ENCODE measurements around the gene CACNA1S.

CACNA1S gene

GRCh38 chr1:201061049-201061448, 51.2 kb downstream of the CACNA1S start:
- no peak overlapping the region for H3K4me3 ChIP-seq (ENCODE audit: low read depth, low read length)
- no peak for TF ChIP-seq CTCF (IDR thresholded peaks at IDR 0.05; ENCODE audit: borderline replicate concordance, insufficient read depth, low read depth, low read length)

- no peak overlapping the region for H3K4me3 ChIP-seq (ENCODE audit: low read depth, low read length)
- no peak for TF ChIP-seq CTCF (IDR thresholded peaks at IDR 0.05; ENCODE audit: borderline replicate concordance, insufficient read depth, low read depth, low read length)
These were observed 51.6 kb downstream of the CACNA1S start for GRCh38 chr1:201060586-201060985.

GRCh38 chr1:201059871-201060555, 52.2 kb downstream of the CACNA1S start:
- no peak for TF ChIP-seq CTCF (IDR thresholded peaks at IDR 0.05; ENCODE audit: borderline replicate concordance, insufficient read depth, low read depth, low read length)
- no peak overlapping the region for H3K4me3 ChIP-seq (ENCODE audit: low read depth, low read length)

- no peak for TF ChIP-seq CTCF (IDR thresholded peaks at IDR 0.05; ENCODE audit: borderline replicate concordance, insufficient read depth, low read depth, low read length)
These were observed 52.8 kb downstream of the CACNA1S start for GRCh38 chr1:201059401-201059800.

GRCh38 chr1:201054091-201054543, 58.1 kb downstream of the CACNA1S start:
- no peak for TF ChIP-seq CTCF (IDR thresholded peaks at IDR 0.05; ENCODE audit: borderline replicate concordance, insufficient read depth, low read depth, low read length)
- H3K4me3 ChIP-seq (ENCODE audit: low read depth, low read length) = no peak overlapping the region

More at GRCh38 chr1:201059401-201059800, 52.8 kb downstream of the CACNA1S start:
- no peak overlapping the region for H3K4me3 ChIP-seq (ENCODE audit: low read depth, low read length)

- H3K4me3 ChIP-seq (ENCODE audit: low read depth, low read length) = no peak overlapping the region
- peak; percentile 42; the same call in 1 of the 2 replicates for TF ChIP-seq CTCF (IDR thresholded peaks at IDR 0.05; ENCODE audit: borderline replicate concordance, insufficient read depth, low read depth, low read length)
These were observed 58.9 kb downstream of the CACNA1S start for GRCh38 chr1:201053155-201053860.

- no peak for TF ChIP-seq CTCF (IDR thresholded peaks at IDR 0.05; ENCODE audit: borderline replicate concordance, insufficient read depth, low read depth, low read length)
These were observed 60.8 kb downstream of the CACNA1S start for GRCh38 chr1:201051399-201051798.

More at GRCh38 chr1:201051399-201051798, 60.8 kb downstream of the CACNA1S start:
- no peak overlapping the region for H3K4me3 ChIP-seq (ENCODE audit: low read depth, low read length)

All from GM12875 (cell line).